Measurements from ENCODE around the gene SPATS2L.

DNA sequence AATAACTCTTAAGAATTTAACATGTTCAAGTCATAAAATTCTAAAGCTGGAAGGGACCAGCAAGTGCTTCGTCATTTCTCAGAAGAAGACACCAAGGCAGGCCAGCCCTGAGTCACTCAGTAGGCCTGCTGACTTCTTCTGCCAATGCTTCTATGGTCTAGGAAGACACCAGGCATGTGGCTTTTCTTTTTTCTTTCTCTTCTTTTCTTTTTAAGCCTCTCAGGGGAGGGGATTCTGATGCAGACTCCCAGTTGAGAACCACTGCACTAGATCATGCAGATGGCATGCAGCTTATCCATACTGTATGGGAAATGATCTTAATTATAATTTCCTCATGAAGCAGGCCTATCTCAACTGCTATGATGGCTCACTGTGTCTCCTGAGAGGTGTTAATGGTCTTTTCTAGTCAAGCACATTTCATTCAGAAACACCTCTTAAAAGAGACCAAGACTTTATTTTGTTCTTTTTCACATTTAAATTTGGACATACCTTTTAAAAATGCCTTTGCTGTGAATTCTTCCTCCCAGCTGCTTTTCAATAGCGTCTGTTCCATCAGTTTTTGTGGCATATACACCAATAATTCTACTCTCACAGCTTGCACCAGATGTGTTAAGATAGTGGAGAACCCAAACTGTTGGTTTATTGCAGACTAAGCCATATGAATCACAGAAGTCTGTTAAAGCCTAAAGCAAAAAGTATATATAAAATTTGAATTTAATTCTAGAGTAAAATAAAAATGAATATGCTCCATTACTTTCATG is 192.1 kb downstream of the SPATS2L start:
- TF ChIP-seq, protein P1, sequence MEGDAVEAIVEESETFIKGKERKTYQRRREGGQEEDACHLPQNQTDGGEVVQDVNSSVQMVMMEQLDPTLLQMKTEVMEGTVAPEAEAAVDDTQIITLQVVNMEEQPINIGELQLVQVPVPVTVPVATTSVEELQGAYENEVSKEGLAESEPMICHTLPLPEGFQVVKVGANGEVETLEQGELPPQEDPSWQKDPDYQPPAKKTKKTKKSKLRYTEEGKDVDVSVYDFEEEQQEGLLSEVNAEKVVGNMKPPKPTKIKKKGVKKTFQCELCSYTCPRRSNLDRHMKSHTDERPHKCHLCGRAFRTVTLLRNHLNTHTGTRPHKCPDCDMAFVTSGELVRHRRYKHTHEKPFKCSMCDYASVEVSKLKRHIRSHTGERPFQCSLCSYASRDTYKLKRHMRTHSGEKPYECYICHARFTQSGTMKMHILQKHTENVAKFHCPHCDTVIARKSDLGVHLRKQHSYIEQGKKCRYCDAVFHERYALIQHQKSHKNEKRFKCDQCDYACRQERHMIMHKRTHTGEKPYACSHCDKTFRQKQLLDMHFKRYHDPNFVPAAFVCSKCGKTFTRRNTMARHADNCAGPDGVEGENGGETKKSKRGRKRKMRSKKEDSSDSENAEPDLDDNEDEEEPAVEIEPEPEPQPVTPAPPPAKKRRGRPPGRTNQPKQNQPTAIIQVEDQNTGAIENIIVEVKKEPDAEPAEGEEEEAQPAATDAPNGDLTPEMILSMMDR (IDR thresholded peaks at IDR 0.05), result no peak
- no peak for TF ChIP-seq POLR2A (IDR thresholded peaks at IDR 0.05)

Measured in adrenal gland (tissue), 5 donors.